ENCODE results near the gene ZNF525.
"Not testable (repeated sequence)": the region's sequence is repeated elsewhere in the genome, so short reads cannot be mapped to it uniquely, and the experiment has no call there.

ZNF525 gene

DNA sequence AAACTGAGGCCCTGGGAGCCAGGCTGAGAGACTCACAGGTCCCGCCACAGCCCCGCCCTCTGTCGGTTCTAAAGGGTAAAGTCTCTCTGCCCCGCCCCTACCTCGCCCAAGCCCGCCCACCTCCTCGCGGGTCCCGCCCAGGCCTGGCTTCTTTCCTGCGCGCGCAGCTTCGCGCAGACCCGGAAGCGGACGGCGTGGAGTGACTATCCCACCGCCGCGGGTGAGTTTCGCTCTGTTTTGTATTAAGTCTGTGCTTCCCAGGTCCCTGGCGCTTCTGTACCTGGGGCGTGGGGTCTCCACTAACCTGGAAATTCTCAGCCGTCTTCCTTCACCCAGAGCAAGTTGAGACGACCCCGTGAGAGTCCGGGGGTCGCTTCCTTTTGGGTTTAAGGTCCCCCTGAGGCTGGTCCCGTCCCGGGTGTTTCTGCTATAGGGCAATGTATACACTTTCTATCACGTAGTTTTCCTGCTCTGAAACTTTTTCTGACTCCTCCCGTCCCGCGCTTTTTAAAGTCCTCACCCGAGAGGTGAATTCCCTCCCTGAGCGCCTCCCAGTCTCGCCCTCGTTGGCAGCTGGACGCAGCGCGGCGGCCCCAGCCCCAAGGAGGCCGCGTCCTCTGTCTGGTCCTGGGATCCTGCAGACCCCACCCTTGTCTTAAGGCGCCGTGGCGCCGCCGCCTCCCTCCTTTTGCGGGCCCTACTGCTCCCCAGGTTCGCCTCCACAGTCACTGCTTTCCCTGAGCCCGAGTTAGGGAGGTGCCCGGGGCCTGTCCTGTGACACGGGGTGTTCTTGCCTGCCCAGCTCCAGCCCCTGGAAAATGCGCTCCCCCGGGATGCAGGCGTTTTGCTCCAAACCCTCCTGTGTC is 29.7 kb downstream of the ZNF525 start, which contains the start of gene ZNF765:
Gene ZNF765, plus strand, starts transcription at position 176 of the 866 bp plus-strand sequence. CDS start 2,867 bp downstream, outside the sequence.
- peak; percentile 83 for DNase-seq (ENCODE audit: low read depth, low spot score)

GRCh38 chr19:53395840-53396524 is 30.5 kb downstream of the ZNF525 start:
- DNase-seq (ENCODE audit: low read depth, low spot score), result not testable (repeated sequence)
- H3K4me3 ChIP-seq (ENCODE audit: low read length), result peak overlapping the region; percentile 80

More for the DNA sequence above, 29.7 kb downstream of the ZNF525 start, which contains the start of gene ZNF765:
- peak within 1 kb of the TSS; percentile 80 for H3K4me3 ChIP-seq (ENCODE audit: low read length)

DNA sequence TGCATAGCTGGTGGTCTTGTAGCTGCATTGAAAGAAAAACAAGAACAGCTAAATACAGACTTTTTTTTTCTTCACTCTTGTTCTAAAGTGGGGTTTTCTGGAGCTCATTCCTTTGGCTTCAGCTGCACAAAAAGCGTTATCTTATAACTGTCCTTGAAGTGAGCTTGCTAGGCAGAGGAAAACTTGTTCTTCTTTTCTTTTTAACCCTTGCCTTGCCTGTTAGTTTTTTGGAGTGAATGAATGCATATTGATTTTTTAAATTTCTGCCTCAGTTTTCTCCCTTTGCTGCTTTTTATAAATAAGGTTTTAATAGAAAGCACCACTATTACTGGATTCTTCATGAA is 31.0 kb downstream of the ZNF525 start:
- H3K4me3 ChIP-seq (ENCODE audit: low read length), result no peak overlapping the region

DNA sequence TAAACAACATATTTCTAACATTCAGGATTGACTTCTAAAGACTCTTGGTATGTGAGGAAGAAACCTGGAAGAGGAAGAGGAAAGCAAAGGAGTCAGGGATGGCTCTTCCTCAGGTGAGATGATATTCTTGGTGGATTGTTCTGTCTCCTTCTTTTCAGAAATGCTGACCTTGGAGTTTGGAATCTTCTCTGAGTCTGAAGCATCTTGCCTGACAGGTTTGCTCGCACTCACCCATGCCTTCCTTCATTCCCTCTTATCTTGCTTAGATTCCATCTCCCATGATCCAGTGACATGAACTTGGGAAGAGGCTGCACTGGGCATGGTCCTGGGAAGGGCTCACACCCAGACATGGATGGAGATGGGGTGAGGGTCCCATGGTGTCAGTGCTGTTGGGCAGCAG is 32.4 kb downstream of the ZNF525 start:
- not testable (repeated sequence) for DNase-seq (ENCODE audit: low read depth, low spot score); H3K4me3 ChIP-seq (ENCODE audit: low read length)

More for the DNA sequence above, 31.0 kb downstream of the ZNF525 start:
- DNase-seq (ENCODE audit: low read depth, low spot score), result no peak

DNA sequence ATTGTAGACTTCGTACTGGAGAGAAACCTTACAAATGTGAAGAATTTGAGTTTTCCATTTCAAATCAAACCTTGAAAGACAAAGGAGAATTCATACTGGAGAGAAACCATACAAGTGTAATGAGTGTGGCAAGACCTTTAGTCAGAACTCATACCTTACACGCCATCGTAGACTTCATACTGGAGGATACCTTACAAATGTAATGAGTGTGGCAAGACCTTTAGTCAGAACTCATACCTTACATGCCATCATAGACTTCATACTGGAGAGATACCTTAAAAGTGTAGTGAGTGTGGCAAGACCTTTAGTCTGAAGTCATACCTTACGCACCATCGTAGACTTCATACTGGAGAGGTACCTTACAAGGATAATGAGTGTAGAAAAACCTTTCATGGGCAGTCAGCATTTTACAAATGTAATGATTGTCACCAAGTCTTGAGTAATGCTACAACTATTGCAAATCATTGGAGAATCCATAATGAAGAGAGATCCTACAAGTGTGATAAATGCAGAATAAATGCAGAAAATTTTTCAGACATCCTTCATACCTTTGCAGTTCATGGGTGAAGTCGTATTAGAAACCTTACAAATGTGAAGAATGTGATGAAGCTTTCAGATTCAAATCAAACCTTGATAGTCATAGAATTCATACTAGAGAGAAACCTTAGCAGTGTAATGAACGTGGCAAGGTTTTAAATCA is 44.1 kb downstream of the ZNF525 start:
- no peak for DNase-seq (ENCODE audit: low read depth, low spot score)
- no peak overlapping the region for H3K4me3 ChIP-seq (ENCODE audit: low read length)

DNA sequence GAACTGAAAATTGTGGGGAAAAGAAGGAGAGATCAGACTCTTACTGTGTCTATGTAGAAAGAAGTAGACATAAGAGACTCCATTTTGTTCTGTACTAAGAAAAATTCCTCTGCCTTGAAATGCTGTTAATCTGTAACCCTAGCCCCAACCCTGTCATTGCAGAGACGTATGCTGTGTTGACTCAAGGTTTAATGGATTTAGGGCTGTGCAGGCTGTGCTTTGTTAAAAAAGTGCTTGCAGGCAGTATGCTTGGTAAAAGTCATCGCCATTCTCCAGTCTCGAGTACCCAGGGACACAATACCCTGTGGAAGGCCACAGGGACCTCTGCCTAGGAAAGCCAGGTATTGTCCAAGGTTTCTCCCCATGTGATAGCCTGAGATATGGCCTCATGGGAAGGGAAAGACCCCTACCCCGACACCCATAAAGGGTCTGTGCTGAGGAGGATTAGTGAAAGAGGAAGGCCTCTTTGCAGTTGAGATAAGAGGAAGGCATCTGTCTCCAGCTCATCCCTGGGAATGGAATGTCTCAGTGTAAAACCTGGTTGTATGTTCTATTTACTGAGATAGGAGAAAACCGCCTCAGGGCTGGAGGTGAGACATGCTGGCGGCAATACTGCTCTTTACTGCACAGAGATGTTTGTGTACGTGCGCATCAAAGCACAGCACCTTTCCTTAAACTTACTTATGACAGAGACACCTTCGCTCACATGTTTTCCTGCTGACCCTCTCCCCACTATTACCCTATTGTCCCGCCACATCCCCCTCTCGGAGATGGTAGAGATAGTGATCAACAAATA is 55.2 kb downstream of the ZNF525 start:
- not testable (repeated sequence) for H3K4me3 ChIP-seq (ENCODE audit: low read length); DNase-seq (ENCODE audit: low read depth, low spot score)

DNA sequence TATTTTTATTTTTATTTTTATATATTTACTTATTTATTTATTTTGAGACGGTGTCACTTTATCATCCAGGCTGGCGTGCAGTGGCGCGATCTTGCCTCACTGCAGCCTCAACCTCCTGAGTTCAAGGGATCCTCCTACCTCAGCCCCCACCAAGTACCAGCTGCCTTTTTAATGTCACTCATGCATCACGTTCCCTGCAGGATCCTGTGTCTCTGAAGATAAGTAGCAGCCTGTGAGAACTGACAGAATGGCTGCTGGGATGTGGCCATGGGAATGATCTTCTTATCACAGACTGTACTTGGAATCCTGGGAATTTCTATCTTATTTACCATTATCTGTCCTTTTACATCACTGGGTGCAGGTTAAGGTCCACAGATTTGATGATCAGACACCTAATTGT is 57.0 kb downstream of the ZNF525 start:
- H3K4me3 ChIP-seq (ENCODE audit: low read length), result no peak overlapping the region
- no peak for DNase-seq (ENCODE audit: low read depth, low spot score)

DNA sequence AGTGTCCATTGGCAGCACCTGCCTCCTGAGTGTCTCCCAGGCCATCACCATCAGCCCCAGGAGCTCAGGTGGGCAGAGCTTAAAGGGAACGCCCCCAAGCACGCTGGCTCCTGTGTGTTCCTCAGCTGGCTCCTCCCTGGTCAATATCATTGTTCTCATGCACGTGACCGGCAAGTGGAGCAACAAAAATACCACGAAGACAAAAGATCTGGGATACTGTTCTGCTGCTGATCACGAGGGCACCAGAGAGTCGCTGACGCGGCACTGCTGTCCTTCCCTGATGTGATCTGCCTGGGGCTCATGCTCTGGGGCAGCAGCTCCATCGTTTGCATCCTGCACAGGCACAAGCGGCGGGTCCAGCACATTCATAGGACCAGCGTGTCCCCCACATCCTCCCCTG is 57.6 kb downstream of the ZNF525 start:
- H3K4me3 ChIP-seq (ENCODE audit: low read length); DNase-seq (ENCODE audit: low read depth, low spot score): not testable (repeated sequence)

DNA sequence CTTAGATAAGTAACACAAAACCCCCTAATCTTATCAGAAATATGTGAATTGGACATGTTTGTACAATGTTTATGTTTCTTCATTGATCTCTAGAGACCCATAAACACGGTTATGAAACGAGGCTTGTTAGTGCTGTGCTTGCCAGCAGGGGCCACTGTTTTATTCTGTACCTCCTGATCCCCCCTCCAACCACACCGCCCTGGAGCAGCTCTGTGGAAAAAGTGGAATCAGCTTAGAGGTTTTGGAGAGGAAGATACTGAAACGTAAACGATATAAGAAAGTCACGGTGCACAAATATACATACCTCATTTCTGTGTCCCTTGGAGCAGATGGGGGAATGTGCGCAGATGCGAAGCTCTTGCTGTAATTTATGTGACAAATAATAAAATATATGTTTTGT is 58.2 kb downstream of the ZNF525 start:
- DNase-seq (ENCODE audit: low read depth, low spot score); H3K4me3 ChIP-seq (ENCODE audit: low read length): not testable (repeated sequence)

DNA sequence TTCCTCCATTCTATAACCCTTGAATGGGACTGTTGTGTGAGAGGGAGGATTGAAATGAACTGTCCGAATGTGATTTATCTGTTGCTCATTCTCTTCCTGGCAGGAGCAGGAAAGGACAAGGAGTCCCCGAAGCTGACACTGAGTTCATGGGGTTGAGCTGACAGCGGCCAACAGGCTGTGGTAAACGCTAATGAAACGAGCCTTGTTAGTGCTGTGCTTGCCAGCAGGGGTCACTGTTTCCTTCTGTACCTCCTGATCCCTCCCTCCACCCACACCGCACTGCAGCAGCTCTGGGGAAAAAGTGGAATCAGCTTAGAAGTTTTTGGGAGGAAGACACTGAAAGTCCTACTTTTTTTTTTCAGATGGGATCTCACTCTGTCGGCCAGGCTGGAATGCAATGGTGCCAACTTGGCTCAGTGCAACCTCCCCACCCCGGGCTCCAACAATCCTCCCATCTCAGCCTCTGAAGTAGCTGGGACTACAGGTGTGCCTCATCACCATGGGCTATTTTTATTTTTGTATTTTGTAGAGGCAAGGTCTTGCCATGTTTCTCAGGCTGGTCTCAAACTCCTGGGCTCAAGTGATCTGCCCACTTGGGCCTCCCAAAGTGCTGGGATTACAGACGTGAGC is 59.6 kb downstream of the ZNF525 start:
- H3K4me3 ChIP-seq (ENCODE audit: low read length), result no peak overlapping the region
- DNase-seq (ENCODE audit: low read depth, low spot score), result peak; percentile 30

GRCh38 chr19:53431399-53432087 is 66.0 kb downstream of the ZNF525 start, which contains the start of gene ZNF761:
Gene ZNF761 (plus strand): TSS chr19:53431984. CDS start chr19:53447269, 15,285 bp downstream.
- peak; percentile 81 for DNase-seq (ENCODE audit: low read depth, low spot score)
- peak within 1 kb of the TSS; percentile 82 for H3K4me3 ChIP-seq (ENCODE audit: low read length)

DNA sequence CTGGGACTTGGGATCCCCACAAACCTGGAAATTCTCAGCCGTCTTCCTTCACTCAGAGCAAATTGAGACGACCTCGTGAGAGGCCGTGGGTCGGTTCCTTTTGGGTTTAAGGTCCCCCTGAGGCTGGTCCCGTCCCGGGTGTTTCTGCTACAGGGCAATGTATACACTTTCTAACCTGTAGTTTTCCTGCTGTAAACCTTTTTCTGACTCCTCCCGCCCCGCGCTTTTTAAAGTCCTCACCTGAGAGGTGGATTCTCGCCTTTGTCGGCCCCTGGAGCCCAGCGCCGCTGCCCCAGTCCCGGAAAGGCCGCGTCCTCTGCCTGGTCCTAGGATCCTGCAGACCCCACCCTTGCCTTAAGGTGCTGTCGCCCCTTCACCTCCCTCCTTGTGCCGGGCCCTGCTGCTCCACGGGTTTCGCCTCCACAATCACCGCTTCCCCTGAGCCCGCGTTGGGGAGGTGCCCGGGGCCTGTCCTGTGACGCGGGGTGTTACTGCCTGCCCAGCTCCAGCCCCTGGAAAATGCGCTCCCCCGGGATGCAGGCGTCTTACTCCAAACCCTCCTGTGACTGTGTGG is 66.7 kb downstream of the ZNF525 start:
- DNase-seq (ENCODE audit: low read depth, low spot score), result no peak
- H3K4me3 ChIP-seq (ENCODE audit: low read length), result peak overlapping the region; percentile 82

Measured in Jurkat, Clone E6-1 (cell line).